GM19397 (cell line): Measurements from ENCODE around the gene COL13A1.

Experiments
- ATAC-seq: cut with Tn5 transposase; IDR thresholded peaks from one replicate; pipeline ENCODE4 v1.9.1; 2021; ENCODE audit warnings: mild to moderate bottlenecking, moderate library complexity; ENCODE audit not compliant: unreplicated experiment

COL13A1 gene

DNA sequence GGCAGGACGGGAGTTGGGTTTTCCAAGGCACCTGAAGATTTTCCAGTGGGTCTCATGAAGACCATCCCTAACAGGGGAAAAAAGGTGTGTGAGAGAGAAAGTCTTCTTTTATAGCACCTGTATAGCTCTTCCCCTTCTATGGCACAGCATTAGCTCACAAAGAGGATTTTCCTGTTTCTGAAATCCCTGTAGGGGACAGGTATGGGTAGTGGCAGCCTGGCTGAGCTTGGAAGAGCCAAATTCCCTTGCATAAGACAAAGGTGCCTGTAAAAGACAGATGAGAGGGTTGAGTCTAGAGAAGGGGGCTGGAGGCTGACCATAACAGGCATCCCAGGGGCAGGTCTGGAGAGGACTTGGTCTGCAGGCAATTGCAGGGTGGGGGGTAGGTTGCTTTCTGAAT, 63.7 kb downstream of the COL13A1 start:
- no peak for ATAC-seq

DNA sequence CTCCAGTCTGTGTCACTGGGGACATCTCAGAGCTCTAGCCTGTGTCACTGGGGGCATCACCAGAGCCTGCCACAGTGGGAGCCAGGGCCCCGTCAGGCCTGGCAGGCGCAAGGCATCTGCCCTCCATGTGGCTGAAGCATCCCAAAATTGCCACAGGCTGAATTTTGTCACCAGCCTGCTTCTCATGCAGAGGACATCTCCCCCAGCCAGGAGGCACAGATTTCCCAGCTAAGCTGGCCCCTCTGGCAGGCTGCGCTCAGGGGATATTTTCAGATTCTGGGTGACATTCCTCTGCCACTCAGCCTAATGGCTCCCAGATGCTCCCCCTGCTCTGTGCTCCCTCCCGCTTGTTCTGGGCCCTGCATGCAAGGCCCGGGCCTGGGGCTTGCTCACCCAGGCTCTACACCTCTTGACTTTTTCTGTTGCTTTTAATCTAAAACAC, 64.6 kb downstream of the COL13A1 start:
- ATAC-seq: no peak

DNA sequence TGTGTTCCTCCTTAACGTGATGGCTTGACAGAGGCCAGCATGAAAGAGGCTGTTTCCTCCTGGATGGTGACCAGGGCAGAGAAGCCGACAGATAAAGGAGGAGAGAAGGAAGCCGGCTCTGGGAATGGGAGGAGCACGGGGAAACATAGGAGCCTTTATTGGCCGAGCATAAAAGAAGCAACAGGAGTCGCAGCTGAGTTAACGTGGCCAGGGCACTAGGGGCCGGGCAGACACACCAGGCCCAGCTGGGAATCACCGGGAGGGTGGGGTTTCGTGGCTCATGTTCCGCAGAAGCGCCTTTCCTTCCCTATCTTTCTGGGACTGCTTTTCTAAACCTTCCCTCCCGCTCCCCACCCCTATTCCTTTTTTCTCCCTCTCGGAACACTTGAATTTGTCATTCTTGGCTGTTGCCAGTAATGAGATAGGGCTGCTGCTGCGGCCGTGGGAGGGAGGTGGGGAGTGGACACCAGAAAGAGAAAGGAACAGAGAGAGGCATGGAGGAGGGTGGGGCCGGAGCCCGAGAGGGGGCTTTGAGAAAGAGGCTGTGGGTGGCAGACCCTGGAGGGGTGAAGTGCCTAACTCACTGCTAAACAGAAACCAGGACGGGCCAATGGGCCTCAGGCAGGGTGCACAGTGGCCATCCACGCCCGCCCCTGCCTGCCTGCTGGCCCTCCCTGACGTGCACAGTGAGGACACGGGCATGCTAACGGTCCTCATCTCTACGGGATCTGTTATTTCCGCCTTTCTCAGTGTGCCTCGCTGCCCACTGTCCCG, 65.2 kb downstream of the COL13A1 start:
- ATAC-seq: no peak

- no peak for ATAC-seq
Measured at GRCh38 chr10:69867699-69868558, 66.2 kb downstream of the COL13A1 start.

GRCh38 chr10:69868821-69869220, 67.1 kb downstream of the COL13A1 start:
- ATAC-seq: no peak

DNA sequence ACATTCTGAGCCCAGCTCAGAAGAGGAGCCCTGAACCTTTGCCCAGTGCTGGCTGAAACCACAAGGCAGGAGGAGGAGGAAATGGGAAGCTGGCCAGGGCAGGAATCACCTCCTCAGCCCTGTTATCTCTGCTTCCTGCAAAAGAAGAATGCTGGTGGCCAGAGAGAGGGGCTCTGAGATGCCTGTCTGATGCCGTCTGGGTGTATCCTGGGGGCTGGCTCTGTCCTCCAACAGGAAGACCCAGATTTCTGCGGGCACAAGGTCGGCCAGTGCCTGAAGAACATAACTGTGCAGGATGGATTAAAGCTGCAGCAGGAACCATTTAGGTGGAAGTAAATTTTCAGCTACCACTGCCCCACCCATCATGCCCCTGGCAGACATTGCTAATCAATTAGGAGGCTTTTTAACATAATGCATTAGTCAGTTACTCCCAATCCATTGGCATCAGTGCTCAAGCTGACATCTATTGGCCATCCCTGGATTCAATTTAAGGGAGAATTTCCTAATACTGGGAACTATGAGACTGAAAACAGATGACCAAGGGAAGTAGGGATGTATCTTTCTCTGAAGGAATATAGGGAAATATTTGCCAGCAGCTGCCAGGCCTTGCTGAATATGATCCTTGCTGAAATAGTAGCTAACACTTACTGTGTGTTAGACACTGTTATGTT, 67.7 kb downstream of the COL13A1 start:
- ATAC-seq: no peak

DNA sequence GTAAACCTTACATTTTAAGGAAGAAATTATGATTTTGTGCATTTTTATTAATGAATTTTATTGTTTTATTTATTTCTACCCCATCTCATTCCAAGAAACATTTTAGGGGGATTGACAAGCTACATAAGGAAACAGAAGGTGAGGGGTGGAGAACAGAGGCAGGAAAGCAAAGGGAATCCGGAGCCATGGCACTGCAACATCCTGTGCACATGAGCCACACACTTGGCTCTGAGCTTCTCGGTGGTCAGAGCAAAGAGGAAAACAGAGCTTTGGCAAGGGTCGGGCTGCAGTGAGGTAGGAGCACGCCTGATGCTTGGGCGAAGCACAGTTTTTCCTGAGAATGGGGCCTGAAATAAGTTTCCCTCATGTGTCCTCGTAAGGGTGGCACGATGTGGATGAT, 68.9 kb downstream of the COL13A1 start:
- ATAC-seq: no peak

- ATAC-seq: no peak
Measured at GRCh38 chr10:69871074-69871473, 69.4 kb downstream of the COL13A1 start.

GRCh38 chr10:69872323-69872722, 70.6 kb downstream of the COL13A1 start:
- no peak for ATAC-seq

DNA sequence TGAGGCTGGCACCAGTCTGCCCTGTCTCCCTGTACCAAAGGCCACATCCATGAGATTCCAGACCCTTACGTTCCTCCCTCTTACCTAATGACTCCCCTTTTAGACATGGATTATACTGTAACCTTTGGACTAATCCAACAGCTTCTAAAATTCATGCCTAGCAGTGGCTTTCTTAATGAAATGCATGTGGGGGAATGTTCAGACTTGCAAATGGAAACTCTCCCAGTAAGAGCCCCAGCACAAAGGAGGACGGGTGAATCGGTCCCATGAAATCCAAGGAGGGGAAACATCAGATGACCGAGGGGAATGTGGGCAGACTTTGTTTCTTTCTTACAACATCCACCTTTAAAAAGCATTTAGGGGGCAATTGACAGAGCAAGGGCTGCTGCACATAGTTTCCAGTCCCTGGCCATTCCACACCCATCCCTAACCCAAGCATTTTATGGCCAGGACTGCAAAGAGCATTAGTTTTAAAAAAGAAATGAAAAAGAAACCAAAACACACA, 71.5 kb downstream of the COL13A1 start:
- ATAC-seq: no peak

- no peak for ATAC-seq
Measured at GRCh38 chr10:69874449-69874848, 72.7 kb downstream of the COL13A1 start.

DNA sequence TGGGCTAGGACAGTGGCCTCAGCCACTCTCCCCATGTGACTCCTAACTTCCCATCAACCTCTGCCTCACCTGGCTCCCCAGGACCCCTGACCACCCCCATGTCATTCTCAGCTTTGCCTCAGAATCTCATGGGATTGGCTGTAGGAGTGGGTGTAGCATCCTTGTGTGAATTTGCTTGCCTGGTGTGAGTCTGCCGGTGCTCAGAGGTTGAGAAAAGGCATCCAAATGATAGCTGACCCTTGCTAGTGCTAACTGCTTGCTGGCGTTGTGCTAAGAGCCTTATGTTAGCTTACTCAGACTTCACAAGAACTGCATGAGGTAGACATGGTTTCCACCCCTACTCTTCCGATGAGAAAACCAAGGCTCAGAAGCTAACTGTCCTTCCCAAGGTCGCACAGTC, 74.2 kb downstream of the COL13A1 start:
- no peak for ATAC-seq

- ATAC-seq: no peak
Measured at GRCh38 chr10:69876286-69876685, 74.6 kb downstream of the COL13A1 start.

DNA sequence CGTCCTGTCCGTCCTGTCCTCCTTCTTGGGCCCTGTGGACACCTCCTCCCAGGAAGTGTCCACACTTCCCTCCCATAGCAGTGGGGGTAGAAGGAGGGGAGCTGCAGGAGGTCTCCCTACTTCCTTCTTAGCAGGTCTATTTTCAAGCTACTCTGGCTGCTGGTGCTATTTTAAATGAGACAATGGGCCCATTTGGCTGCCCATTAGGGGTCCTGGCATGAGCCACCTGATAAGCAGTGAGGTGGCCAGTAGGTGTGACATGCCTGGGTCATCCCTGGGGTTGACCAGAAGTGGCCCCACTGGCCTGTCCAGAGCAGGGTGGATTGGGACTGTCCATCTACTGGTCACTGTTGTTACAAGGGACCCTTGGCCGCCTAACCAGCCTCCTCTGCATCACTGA, 75.2 kb downstream of the COL13A1 start:
- ATAC-seq: no peak

GRCh38 chr10:69878038-69878437, 76.3 kb downstream of the COL13A1 start:
- no peak for ATAC-seq

- ATAC-seq: no peak
Measured at GRCh38 chr10:69878951-69879350, 77.2 kb downstream of the COL13A1 start.

DNA sequence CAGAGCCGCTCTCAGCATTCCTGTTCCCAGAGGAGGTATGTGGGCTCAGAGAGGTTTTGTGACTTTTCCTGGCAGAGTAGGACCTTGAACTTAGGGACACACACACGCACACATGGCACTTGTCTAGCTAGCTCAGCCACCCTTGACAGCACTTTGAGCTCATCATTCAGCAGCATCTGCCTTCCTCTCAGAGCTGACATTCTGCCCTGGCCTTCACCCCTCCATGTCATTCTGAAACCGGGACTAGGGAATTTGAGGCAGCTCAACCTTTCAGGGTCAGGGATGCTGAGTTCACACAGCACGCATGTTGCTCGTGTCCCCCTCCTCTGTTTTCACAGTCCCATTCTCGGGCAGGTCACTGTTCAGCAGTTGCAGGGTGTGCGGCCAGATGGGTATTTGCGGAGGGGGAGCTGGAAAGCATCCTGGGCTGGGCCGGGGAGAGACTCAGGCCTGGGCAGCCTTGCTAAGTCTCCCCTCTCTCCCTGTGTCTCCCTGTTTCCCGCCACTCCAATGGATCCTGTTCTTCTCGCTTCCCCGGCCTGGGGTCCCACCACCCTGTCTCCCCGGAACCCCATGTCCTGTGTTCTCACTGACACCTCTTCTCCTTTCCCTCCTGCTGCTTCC, 78.0 kb downstream of the COL13A1 start:
- ATAC-seq: no peak

- no peak for ATAC-seq
Measured at GRCh38 chr10:69880301-69881081, 78.8 kb downstream of the COL13A1 start.

DNA sequence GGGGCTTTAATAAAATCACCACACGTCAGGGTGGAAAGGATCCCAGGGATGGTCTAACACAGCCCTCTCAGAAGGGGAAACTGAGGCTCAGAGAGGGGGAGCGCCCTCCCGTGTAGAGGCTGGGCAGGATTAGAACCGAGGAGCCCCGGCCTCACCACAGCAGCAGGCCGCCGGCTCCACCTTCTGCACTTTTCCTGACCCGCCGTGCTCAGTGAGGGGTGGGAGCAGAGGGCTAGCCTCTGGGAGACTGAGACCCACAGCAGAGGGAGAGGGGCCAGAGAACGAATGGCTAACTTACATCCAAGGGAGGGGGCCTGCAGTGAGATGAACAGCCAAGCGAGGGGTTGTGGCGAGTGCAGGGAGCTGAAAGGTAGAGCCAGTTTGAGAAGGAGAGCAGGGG, 79.5 kb downstream of the COL13A1 start:
- ATAC-seq: no peak
